ENCODE results near the gene RNF157. TPM values are rescaled to one million over a fixed set of nuclear protein-coding genes. Genes with fewer than 3 reads are reported as not detected.

The RNF157 gene
- total RNA-seq, 4 donors from 2014 or later = 1.7 to 6.6 (median 4.7) TPM

GRCh38 chr17:76131692-76132573 is 108.4 kb downstream of the RNF157 start:
- WGBS, 2 donors = 77% methylated on average over 12 to 14 of the region's 21 CpGs
- H3K36me3 ChIP-seq = no peaks in the 10 kb centered on the region
- TF ChIP-seq CTCF (IDR thresholded peaks at IDR 0.05) = no peak
- no peak for TF ChIP-seq POLR2A (IDR thresholded peaks at IDR 0.05)
- no peak overlapping the region for H3K4me3 ChIP-seq (replicated peaks in 1 of 3)
- DNase-seq = no peak
- no peaks in the 10 kb centered on the region for H3K27me3 ChIP-seq
- peaks cover 7 to 12% of the 10 kb centered on the region in 2 donors for H3K4me1 ChIP-seq
- H3K9me3 ChIP-seq = no peaks in the 10 kb centered on the region
- intact Hi-C loops (cut with DNase I) = no loop called here
- H3K27ac ChIP-seq = no peak overlapping the region

- no peak overlapping the region for H3K4me3 ChIP-seq (replicated peaks in 1 of 3)
- 80% methylated on average over 21 of the region's 21 CpGs for WGBS, 2 donors
- DNase-seq = no peak
- no peak overlapping the region for H3K27ac ChIP-seq
- H3K9me3 ChIP-seq = no peaks in the 10 kb centered on the region
- peaks cover 7 to 12% of the 10 kb centered on the region in 2 donors for H3K4me1 ChIP-seq
- no peaks in the 10 kb centered on the region for H3K36me3 ChIP-seq
- intact Hi-C loops (cut with DNase I) = no loop called here
- TF ChIP-seq POLR2A (IDR thresholded peaks at IDR 0.05) = no peak
- no peak for TF ChIP-seq CTCF (IDR thresholded peaks at IDR 0.05)
- no peaks in the 10 kb centered on the region for H3K27me3 ChIP-seq
Observed at GRCh38 chr17:76131051-76131691, 109.1 kb downstream of the RNF157 start.

- H3K36me3 ChIP-seq = no peaks in the 10 kb centered on the region
- TF ChIP-seq CTCF (IDR thresholded peaks at IDR 0.05) (no peak), POLR2A (IDR thresholded peaks at IDR 0.05) (no peak)
- no peaks in the 10 kb centered on the region for H3K27me3 ChIP-seq
- intact Hi-C loops (cut with DNase I) = no loop called here
- no peak overlapping the region for H3K4me3 ChIP-seq (replicated peaks in 1 of 3)
- WGBS, 2 donors = 68 to 71% methylated on average over 13 of the region's 13 CpGs
- no peaks in the 10 kb centered on the region for H3K9me3 ChIP-seq
- DNase-seq = no peak
- H3K4me1 ChIP-seq = peaks cover 7 to 12% of the 10 kb centered on the region in 2 donors
- no peak overlapping the region for H3K27ac ChIP-seq
Observed at GRCh38 chr17:76130473-76130872, 109.8 kb downstream of the RNF157 start.

GRCh38 chr17:76125922-76126321 is 114.4 kb downstream of the RNF157 start:
- H3K27ac ChIP-seq = no peak overlapping the region
- whole genome bisulfite sequencing, 2 donors = 81 to 88% methylated on average over 1 of the region's 1 CpG
- no peak for DNase-seq
- intact Hi-C loops (cut with DNase I) = loop anchor here (10.0 kb wide), 1 partner anchor 279 kb away; no protein-coding TSS in a partner anchor
- H3K4me3 ChIP-seq (replicated peaks in 1 of 3) = no peak overlapping the region
- no peaks in the 10 kb centered on the region for H3K9me3 ChIP-seq
- no peaks in the 10 kb centered on the region for H3K36me3 ChIP-seq
- H3K27me3 ChIP-seq = no peaks in the 10 kb centered on the region
- H3K4me1 ChIP-seq = peaks cover 0 to 7% of the 10 kb centered on the region in 2 donors
- TF ChIP-seq CTCF (IDR thresholded peaks at IDR 0.05) = no peak
- no peak for TF ChIP-seq POLR2A (IDR thresholded peaks at IDR 0.05)

- no peak for DNase-seq
- intact Hi-C loops (cut with DNase I) = loop anchor here (10.0 kb wide), 1 partner anchor 279 kb away; no protein-coding TSS in a partner anchor
Observed at GRCh38 chr17:76125391-76125675, 115.0 kb downstream of the RNF157 start.

More at GRCh38 chr17:76125391-76125675, 115.0 kb downstream of the RNF157 start:
- TF ChIP-seq POLR2A (IDR thresholded peaks at IDR 0.05) (no peak), CTCF (IDR thresholded peaks at IDR 0.05) (no peak)
- Histone ChIP-seq H3K4me1 (peaks cover 0 to 7% of the 10 kb centered on the region in 2 donors), H3K36me3 (no peaks in the 10 kb centered on the region), H3K27ac (no peak overlapping the region), H3K9me3 (no peaks in the 10 kb centered on the region), H3K4me3 (replicated peaks in 1 of 3) (no peak overlapping the region), H3K27me3 (no peaks in the 10 kb centered on the region)
- WGBS, 2 donors = 59 to 77% methylated on average over 5 of the region's 5 CpGs

Data from thyroid gland (tissue), 4 donors.